ENCODE measurements around the gene TPMT.
"Not testable (repeated sequence)": the region's sequence is repeated elsewhere in the genome, so short reads cannot be mapped to it uniquely, and the experiment has no call there.

TPMT gene

GRCh38 chr6:18178960-18179615 is 24.2 kb upstream of the TPMT start:
- no peak for DNase-seq (ENCODE audit: low read depth)
- no peaks in the 10 kb centered on the region for H3K4me1 ChIP-seq (ENCODE audit: control insufficient read depth, insufficient read depth, low read length)
- peaks cover 11% of the 10 kb centered on the region for H3K36me3 ChIP-seq (ENCODE audit: control insufficient read depth, insufficient read depth, low read length, severe bottlenecking)
- H3K4me3 ChIP-seq (ENCODE audit: low read length) = no peak overlapping the region
- no peaks in the 10 kb centered on the region for H3K27me3 ChIP-seq (replicated peaks; ENCODE audit: control insufficient read depth, insufficient read depth, low read length)
- no peak overlapping the region for H3K9ac ChIP-seq (ENCODE audit: low read length)
- no peaks in the 10 kb centered on the region for H3K9me3 ChIP-seq (ENCODE audit: control insufficient read depth, low read length)

- Histone ChIP-seq H3K4me1 (ENCODE audit: control insufficient read depth, insufficient read depth, low read length) (no peaks in the 10 kb centered on the region), H3K4me3 (ENCODE audit: low read length) (no peak overlapping the region), H3K9me3 (ENCODE audit: control insufficient read depth, low read length) (no peaks in the 10 kb centered on the region)
Observed at GRCh38 chr6:18177286-18177965, 22.5 kb upstream of the TPMT start.

GRCh38 chr6:18176198-18176597 is 21.3 kb upstream of the TPMT start:
- not testable (repeated sequence) for H3K27me3 ChIP-seq (replicated peaks; ENCODE audit: control insufficient read depth, insufficient read depth, low read length); H3K4me3 ChIP-seq (ENCODE audit: low read length); H3K9me3 ChIP-seq (ENCODE audit: control insufficient read depth, low read length); H3K4me1 ChIP-seq (ENCODE audit: control insufficient read depth, insufficient read depth, low read length); DNase-seq (ENCODE audit: low read depth); H3K9ac ChIP-seq (ENCODE audit: low read length)
- H3K36me3 ChIP-seq (ENCODE audit: control insufficient read depth, insufficient read depth, low read length, severe bottlenecking) = peaks cover 11% of the 10 kb centered on the region

More at GRCh38 chr6:18177286-18177965, 22.5 kb upstream of the TPMT start:
- DNase-seq (ENCODE audit: low read depth) = no peak
- Histone ChIP-seq H3K9ac (ENCODE audit: low read length) (no peak overlapping the region), H3K27me3 (replicated peaks; ENCODE audit: control insufficient read depth, insufficient read depth, low read length) (no peaks in the 10 kb centered on the region), H3K36me3 (ENCODE audit: control insufficient read depth, insufficient read depth, low read length, severe bottlenecking) (peaks cover 11% of the 10 kb centered on the region)

- H3K4me1 ChIP-seq (ENCODE audit: control insufficient read depth, insufficient read depth, low read length) = peaks cover under 1% of the 10 kb centered on the region
- DNase-seq (ENCODE audit: low read depth) = no peak
- H3K9ac ChIP-seq (ENCODE audit: low read length) = no peak overlapping the region
- peaks cover 25% of the 10 kb centered on the region for H3K36me3 ChIP-seq (ENCODE audit: control insufficient read depth, insufficient read depth, low read length, severe bottlenecking)
- H3K27me3 ChIP-seq (replicated peaks; ENCODE audit: control insufficient read depth, insufficient read depth, low read length) = no peaks in the 10 kb centered on the region
- no peak overlapping the region for H3K4me3 ChIP-seq (ENCODE audit: low read length)
- H3K9me3 ChIP-seq (ENCODE audit: control insufficient read depth, low read length) = no peaks in the 10 kb centered on the region
Observed at GRCh38 chr6:18171871-18172270, 17.0 kb upstream of the TPMT start.

GRCh38 chr6:18168264-18168663 is 13.4 kb upstream of the TPMT start:
- Histone ChIP-seq H3K27me3 (replicated peaks; ENCODE audit: control insufficient read depth, insufficient read depth, low read length) (no peaks in the 10 kb centered on the region), H3K4me3 (ENCODE audit: low read length) (no peak overlapping the region), H3K36me3 (ENCODE audit: control insufficient read depth, insufficient read depth, low read length, severe bottlenecking) (peaks cover 16% of the 10 kb centered on the region), H3K9ac (ENCODE audit: low read length) (no peak overlapping the region), H3K9me3 (ENCODE audit: control insufficient read depth, low read length) (no peaks in the 10 kb centered on the region), H3K4me1 (ENCODE audit: control insufficient read depth, insufficient read depth, low read length) (peaks cover 11% of the 10 kb centered on the region)
- DNase-seq (ENCODE audit: low read depth) = no peak

GRCh38 chr6:18166312-18167036 is 11.6 kb upstream of the TPMT start:
- Histone ChIP-seq H3K27me3 (replicated peaks; ENCODE audit: control insufficient read depth, insufficient read depth, low read length) (no peaks in the 10 kb centered on the region), H3K4me1 (ENCODE audit: control insufficient read depth, insufficient read depth, low read length) (peaks cover 13% of the 10 kb centered on the region), H3K36me3 (ENCODE audit: control insufficient read depth, insufficient read depth, low read length, severe bottlenecking) (peaks cover 24% of the 10 kb centered on the region)

GRCh38 chr6:18165751-18166150 is 10.9 kb upstream of the TPMT start:
- DNase-seq (ENCODE audit: low read depth) = no peak
- H3K36me3 ChIP-seq (ENCODE audit: control insufficient read depth, insufficient read depth, low read length, severe bottlenecking) = peaks cover 24% of the 10 kb centered on the region
- no peak overlapping the region for H3K9ac ChIP-seq (ENCODE audit: low read length)
- H3K9me3 ChIP-seq (ENCODE audit: control insufficient read depth, low read length) = no peaks in the 10 kb centered on the region
- H3K4me1 ChIP-seq (ENCODE audit: control insufficient read depth, insufficient read depth, low read length) = peaks cover 16% of the 10 kb centered on the region
- no peaks in the 10 kb centered on the region for H3K27me3 ChIP-seq (replicated peaks; ENCODE audit: control insufficient read depth, insufficient read depth, low read length)
- no peak overlapping the region for H3K4me3 ChIP-seq (ENCODE audit: low read length)

More at GRCh38 chr6:18166312-18167036, 11.6 kb upstream of the TPMT start:
- Histone ChIP-seq H3K4me3 (ENCODE audit: low read length) (no peak overlapping the region), H3K9me3 (ENCODE audit: control insufficient read depth, low read length) (no peaks in the 10 kb centered on the region), H3K9ac (ENCODE audit: low read length) (no peak overlapping the region)
- peak; percentile 73 for DNase-seq (ENCODE audit: low read depth)

- no peak for DNase-seq (ENCODE audit: low read depth)
- Histone ChIP-seq H3K4me3 (ENCODE audit: low read length) (no peak overlapping the region), H3K9me3 (ENCODE audit: control insufficient read depth, low read length) (no peaks in the 10 kb centered on the region), H3K36me3 (ENCODE audit: control insufficient read depth, insufficient read depth, low read length, severe bottlenecking) (peaks cover 12% of the 10 kb centered on the region), H3K4me1 (ENCODE audit: control insufficient read depth, insufficient read depth, low read length) (peaks cover 16% of the 10 kb centered on the region), H3K27me3 (replicated peaks; ENCODE audit: control insufficient read depth, insufficient read depth, low read length) (no peaks in the 10 kb centered on the region), H3K9ac (ENCODE audit: low read length) (no peak overlapping the region)
Observed at GRCh38 chr6:18162401-18162800, 7.5 kb upstream of the TPMT start.

- Histone ChIP-seq H3K4me3 (ENCODE audit: low read length) (no peak overlapping the region), H3K27me3 (replicated peaks; ENCODE audit: control insufficient read depth, insufficient read depth, low read length) (no peaks in the 10 kb centered on the region), H3K9ac (ENCODE audit: low read length) (no peak overlapping the region), H3K9me3 (ENCODE audit: control insufficient read depth, low read length) (no peaks in the 10 kb centered on the region), H3K36me3 (ENCODE audit: control insufficient read depth, insufficient read depth, low read length, severe bottlenecking) (peaks cover 12% of the 10 kb centered on the region), H3K4me1 (ENCODE audit: control insufficient read depth, insufficient read depth, low read length) (peaks cover 11% of the 10 kb centered on the region)
- DNase-seq (ENCODE audit: low read depth) = peak; percentile 45
Observed at GRCh38 chr6:18161431-18161830, 6.6 kb upstream of the TPMT start.

- Histone ChIP-seq H3K36me3 (ENCODE audit: control insufficient read depth, insufficient read depth, low read length, severe bottlenecking) (peaks cover 12% of the 10 kb centered on the region), H3K9me3 (ENCODE audit: control insufficient read depth, low read length) (no peaks in the 10 kb centered on the region)
Observed at GRCh38 chr6:18160911-18161310, 6.0 kb upstream of the TPMT start.

GRCh38 chr6:18155864-18156421 is 1.1 kb upstream of the TPMT start:
- no peaks in the 10 kb centered on the region for H3K9me3 ChIP-seq (ENCODE audit: control insufficient read depth, low read length)
- H3K4me3 ChIP-seq (ENCODE audit: low read length) = peak overlapping the region; percentile 95
- peaks cover 22% of the 10 kb centered on the region for H3K4me1 ChIP-seq (ENCODE audit: control insufficient read depth, insufficient read depth, low read length)
- H3K36me3 ChIP-seq (ENCODE audit: control insufficient read depth, insufficient read depth, low read length, severe bottlenecking) = peaks cover 4% of the 10 kb centered on the region
- DNase-seq (ENCODE audit: low read depth) = peak; percentile 53
- H3K9ac ChIP-seq (ENCODE audit: low read length) = peak overlapping the region; percentile 94
- H3K27me3 ChIP-seq (replicated peaks; ENCODE audit: control insufficient read depth, insufficient read depth, low read length) = no peaks in the 10 kb centered on the region

More at GRCh38 chr6:18160911-18161310, 6.0 kb upstream of the TPMT start:
- Histone ChIP-seq H3K4me1 (ENCODE audit: control insufficient read depth, insufficient read depth, low read length) (peaks cover 11% of the 10 kb centered on the region), H3K27me3 (replicated peaks; ENCODE audit: control insufficient read depth, insufficient read depth, low read length) (no peaks in the 10 kb centered on the region), H3K9ac (ENCODE audit: low read length) (no peak overlapping the region), H3K4me3 (ENCODE audit: low read length) (no peak overlapping the region)
- DNase-seq (ENCODE audit: low read depth) = peak; percentile 20
